Right lobe of liver (tissue), 6 donors: ENCODE results near the gene RIPOR2. TPM values are rescaled to one million over a fixed set of nuclear protein-coding genes. Genes with fewer than 3 reads are reported as not detected.

Experiments
- ATAC-seq, 4 donors: fragments of 200-7000 bp; cut with Tn5 transposase; one replicate each; pipeline ENCODE4 v1.9.1; 2020; ENCODE audit warnings: mild to moderate bottlenecking in 4 of 4, moderate library complexity in 4 of 4
- DNase-seq, 3 donors: peaks; one replicate each; pipeline ENCODE4 v3.0.0-alpha.2; 2020
- H3K27ac ChIP-seq, 3 donors: fragments of 200-600 bp; one replicate each; pipeline ENCODE4 v1.8.0; 2022
- H3K27me3 ChIP-seq, 2 donors: fragments of 200-600 bp; one replicate each; pipeline ENCODE4 v1.8.0; 2022
- H3K36me3 ChIP-seq, 4 donors: fragments of 200-600 bp; sonication (generic) in 1 of 4; one replicate each; pipeline versions ENCODE4 v1.5.1 to v1.8.0; 2017 to 2022; ENCODE audit warnings: control low read depth in 1 of 4
- H3K4me1 ChIP-seq, 4 donors: fragments of 200-600 bp; sonication (generic) in 1 of 4; one replicate each; pipeline versions ENCODE4 v1.5.1 to v1.8.0; 2017 to 2022; ENCODE audit warnings: control low read depth in 1 of 4
- H3K4me3 ChIP-seq, 3 donors: fragments of 200-600 bp; one replicate each; pipeline ENCODE4 v1.8.0; 2022
- H3K9me3 ChIP-seq, 4 donors: fragments of 200-600 bp; sonication (generic) in 1 of 4; one replicate each; pipeline versions ENCODE4 v1.5.1 to v1.8.0; 2017 to 2022; ENCODE audit warnings: control low read depth in 1 of 4
- CTCF ChIP-seq, 4 donors: fragments of 200-600 bp in 3 of 4; fragments of 450-650 bp in 1 of 4; IDR thresholded peaks; one replicate each; pipeline versions ENCODE4 v1.5.1 to v1.8.0; 2016 to 2022; ENCODE audit warnings: antibody characterized with exemption in 4 of 4, mild to moderate bottlenecking in 2 of 4
- POLR2A ChIP-seq: fragments of 450-650 bp; IDR thresholded peaks from one replicate; pipeline ENCODE4 v1.6.1; 2017; ENCODE audit warnings: antibody characterized with exemption, mild to moderate bottlenecking
- WGBS: methylation state at CpG from one replicate; pipeline ENCODE4 v1.1.6; 2018; ENCODE audit warnings: low coverage, low lambda C conversion rate; ENCODE audit not compliant: insufficient coverage; ENCODE audit errors: missing lambda C conversion rate; 5-methylcytosine and 5-hydroxymethylcytosine counted together
- intact Hi-C, 2 donors: fragments of 100-400 bp; cut with DNase I; formaldehyde crosslinking; loops; one replicate each; pipeline versions ENCODE4 v1.11.2 to v1.14.1; 2022
- total RNA-seq, 6 experiments: library from RNA; depleted of rRNA in 2 of 6; stranded (reverse); fragments of >200 nt in 2 of 6; fragmentation: NEBNext Ultra II Directional in 3 of 6; extraction: Animal tissue kit (Norgen Biotek cat#: 25700) in 3 of 6; gene quantifications; one replicate each; pipeline versions ENCODE4 v1.1.0 to v1.2.4, GENCODE V29; 2016 to 2023
- donor health status: DM: no; HTN: yes; CAD: no.
- donor health status: DM: no; HTN: no; CAD: no.
- donor health status: DM: no; HTN: no; CAD: no.
- donor health status: DM: no; HTN: yes; CAD: no.
- donor health status: DM: no; HTN: yes; CAD: no.

The RIPOR2 gene
- total RNA-seq, 6 experiments from 2014 or later: 1.8 to 4.6 (median 3.5) TPM

- H3K4me1 ChIP-seq: no peaks in the 10 kb centered on the region
- no peaks in the 10 kb centered on the region for H3K9me3 ChIP-seq
- H3K27ac ChIP-seq: no peak overlapping the region
- no peak overlapping the region for H3K4me3 ChIP-seq
- ATAC-seq (no peak), DNase-seq (no peak)
- H3K27me3 ChIP-seq: no peaks in the 10 kb centered on the region
- intact Hi-C loops: no loop called here
- WGBS: 72% methylated on average over 4 of the region's 5 CpGs
- no peak for TF ChIP-seq POLR2A
- TF ChIP-seq CTCF (IDR thresholded peaks at IDR 0.05): no peak
- H3K36me3 ChIP-seq: no peaks in the 10 kb centered on the region
Measured at GRCh38 chr6:24883618-24884017, 52.1 kb downstream of the RIPOR2 start.

- DNase-seq (no peak), ATAC-seq (no peak)
- no peak for TF ChIP-seq POLR2A
- TF ChIP-seq CTCF (IDR thresholded peaks at IDR 0.05): no peak
- H3K9me3 ChIP-seq: no peaks in the 10 kb centered on the region
- H3K4me1 ChIP-seq: no peaks in the 10 kb centered on the region
- intact Hi-C loops: no loop called here
- no peak overlapping the region for H3K27ac ChIP-seq
- H3K36me3 ChIP-seq: no peaks in the 10 kb centered on the region
- 68% methylated on average over 7 of the region's 7 CpGs for WGBS
- no peaks in the 10 kb centered on the region for H3K27me3 ChIP-seq
- no peak overlapping the region for H3K4me3 ChIP-seq
Measured at GRCh38 chr6:24882835-24883555, 52.8 kb downstream of the RIPOR2 start.

GRCh38 chr6:24882295-24882694, 53.5 kb downstream of the RIPOR2 start:
- Histone ChIP-seq H3K36me3 (no peaks in the 10 kb centered on the region), H3K27me3 (no peaks in the 10 kb centered on the region), H3K27ac (no peak overlapping the region), H3K9me3 (no peaks in the 10 kb centered on the region), H3K4me3 (no peak overlapping the region), H3K4me1 (no peaks in the 10 kb centered on the region)
- 70% methylated on average over 3 of the region's 3 CpGs for WGBS
- no peak for DNase-seq
- no peak for ATAC-seq
- intact Hi-C loops: no loop called here
- TF ChIP-seq POLR2A (no peak), CTCF (IDR thresholded peaks at IDR 0.05) (no peak)

- no peak for ATAC-seq
- WGBS: 77% methylated on average over 3 of the region's 3 CpGs
- Histone ChIP-seq H3K4me3 (no peak overlapping the region), H3K27me3 (no peaks in the 10 kb centered on the region), H3K36me3 (no peaks in the 10 kb centered on the region), H3K27ac (no peak overlapping the region), H3K9me3 (no peaks in the 10 kb centered on the region), H3K4me1 (no peaks in the 10 kb centered on the region)
- no peak for TF ChIP-seq CTCF (IDR thresholded peaks at IDR 0.05)
- no peak for TF ChIP-seq POLR2A
- intact Hi-C loops: no loop called here
- no peak for DNase-seq
Measured at GRCh38 chr6:24881376-24881775, 54.4 kb downstream of the RIPOR2 start.

- Histone ChIP-seq H3K27me3 (no peaks in the 10 kb centered on the region), H3K4me1 (no peaks in the 10 kb centered on the region), H3K27ac (no peak overlapping the region), H3K4me3 (no peak overlapping the region), H3K36me3 (no peaks in the 10 kb centered on the region), H3K9me3 (no peaks in the 10 kb centered on the region)
- intact Hi-C loops: no loop called here
- TF ChIP-seq CTCF (IDR thresholded peaks at IDR 0.05): no peak
- DNase-seq: no peak
- no peak for ATAC-seq
Measured at GRCh38 chr6:24880451-24880850, 55.3 kb downstream of the RIPOR2 start.
